Lung (tissue), 12 donors: Measurements from ENCODE around the gene STRADA. TPM values are rescaled to one million over a fixed set of nuclear protein-coding genes. Genes with fewer than 3 reads are reported as not detected.

ENCODE experiments used
- ATAC-seq: fragments of 200-7000 bp; cut with Tn5 transposase; one replicate; pipeline ENCODE4 v1.9.1; 2020; ENCODE audit warnings: moderate number of reproducible peaks; ENCODE audit not compliant: insufficient read depth, low FRiP score
- DNase-seq, 3 donors: peaks; one replicate each; pipeline ENCODE4 v3.0.0-alpha.2; 2013 to 2017
- H3K27ac ChIP-seq, 2 donors: one replicate each; pipeline ENCODE4 v1.5.1; 2013; ENCODE audit warnings: mild to moderate bottlenecking in 2 of 2, moderate library complexity in 2 of 2, control low read depth in 1 of 2, inconsistent platforms in 1 of 2, low read depth in 1 of 2, low read length in 1 of 2
- H3K27me3 ChIP-seq, 3 donors: one replicate each; pipeline ENCODE4 v1.5.1; 2013; ENCODE audit warnings: low read length in 2 of 3; ENCODE audit not compliant: control insufficient read depth in 3 of 3, insufficient read depth in 3 of 3
- H3K36me3 ChIP-seq, 4 donors: one replicate each; pipeline ENCODE4 v1.5.1; 2013; ENCODE audit warnings: low read length in 4 of 4, mild to moderate bottlenecking in 1 of 4, moderate library complexity in 1 of 4; ENCODE audit not compliant: control insufficient read depth in 4 of 4, insufficient read depth in 4 of 4
- H3K4me1 ChIP-seq, 5 donors: one replicate each; pipeline ENCODE4 v1.5.1; 2013; ENCODE audit warnings: low read length in 5 of 5, mild to moderate bottlenecking in 2 of 5, moderate library complexity in 1 of 5; ENCODE audit not compliant: control insufficient read depth in 5 of 5, insufficient read depth in 5 of 5
- H3K4me3 ChIP-seq: one replicate; pipeline ENCODE4 v1.5.1; 2013; ENCODE audit warnings: mild to moderate bottlenecking, control low read depth, moderate library complexity
- H3K9ac ChIP-seq, 2 donors: one replicate each; pipeline ENCODE4 v1.5.1; 2013; ENCODE audit warnings: low read length in 2 of 2, control low read depth in 1 of 2; ENCODE audit not compliant: insufficient read depth in 1 of 2
- H3K9me3 ChIP-seq, 4 donors: one replicate each; pipeline ENCODE4 v1.5.1; 2013; ENCODE audit warnings: low read length in 3 of 4, mild to moderate bottlenecking in 1 of 4, moderate library complexity in 1 of 4; ENCODE audit not compliant: control insufficient read depth in 4 of 4, insufficient read depth in 3 of 4
- WGBS, 2 donors: extraction: QIAGEN DNeasy Blood & Tissue Kit; methylation state at CpG; one replicate each; pipeline ENCODE4 v1.1.7; 2013; 5-methylcytosine and 5-hydroxymethylcytosine counted together
- polyA plus RNA-seq, 2 donors: library from polyadenylated mRNA; stranded (reverse); fragments of 200-250 nt; gene quantifications; one replicate each; pipeline ENCODE4 v1.2.1, GENCODE V29; 2013
- total RNA-seq, 2 donors: library from RNA; depleted of rRNA in 1 of 2; stranded (reverse); fragments of >200 nt in 1 of 2; gene quantifications; one replicate each; pipeline ENCODE4 v1.2.1, GENCODE V29; 2014 to 2021
- TF ChIP-seq, protein P1 (sequence below): IDR thresholded peaks from 2 replicates; pipeline ENCODE4 v1.5.1; 2012; ENCODE audit warnings: mild to moderate bottlenecking; ENCODE audit errors: control extremely low read depth, extremely low read depth
- donor health status: control.
- donor health status: control.
- donor health status: Bipolar disorder and iron deficiency.
- donor health status: healthy.
- donor health status: DM: yes; HTN: yes; CAD: no.

Gene STRADA
- total and polyA plus RNA-seq, 4 donors, result 20.7 to 48.8 (median 28.4) TPM

DNA sequence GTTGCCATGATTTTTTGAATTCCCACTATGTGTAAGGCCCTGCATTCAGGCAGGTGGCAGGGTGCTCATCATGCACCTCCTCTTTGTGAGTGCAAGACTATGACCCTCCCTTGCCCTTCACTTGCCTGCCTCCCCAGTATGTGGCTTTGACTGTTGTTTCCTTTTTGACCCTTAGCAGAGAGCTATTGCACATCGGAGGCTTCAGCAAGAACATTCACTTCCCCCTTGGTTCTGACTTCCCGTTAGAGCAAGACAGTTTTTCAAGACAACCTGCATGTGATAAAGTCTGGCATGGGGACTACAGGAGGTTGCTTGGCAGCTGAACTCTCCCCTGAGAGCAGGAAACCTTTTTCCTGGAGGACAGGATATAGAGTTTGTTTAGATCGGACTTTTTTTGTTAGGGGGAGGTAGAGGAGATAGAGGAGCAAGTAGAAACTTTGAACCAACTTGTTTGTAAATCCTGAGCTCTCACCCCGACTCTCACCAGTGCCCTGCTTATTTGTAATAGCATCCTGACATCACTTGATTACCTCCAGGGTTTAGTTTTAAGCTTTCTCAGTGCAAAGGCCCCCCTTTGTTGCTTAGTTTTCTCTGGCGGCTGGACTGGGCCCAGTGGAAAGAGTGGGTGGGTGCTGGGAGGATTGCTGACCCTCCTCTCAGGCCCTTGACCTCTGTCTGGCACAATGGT lies 75.9 kb downstream of the STRADA start:
- peak overlapping the region in 1 of 2 donors; percentile 71 for H3K27ac ChIP-seq

DNA sequence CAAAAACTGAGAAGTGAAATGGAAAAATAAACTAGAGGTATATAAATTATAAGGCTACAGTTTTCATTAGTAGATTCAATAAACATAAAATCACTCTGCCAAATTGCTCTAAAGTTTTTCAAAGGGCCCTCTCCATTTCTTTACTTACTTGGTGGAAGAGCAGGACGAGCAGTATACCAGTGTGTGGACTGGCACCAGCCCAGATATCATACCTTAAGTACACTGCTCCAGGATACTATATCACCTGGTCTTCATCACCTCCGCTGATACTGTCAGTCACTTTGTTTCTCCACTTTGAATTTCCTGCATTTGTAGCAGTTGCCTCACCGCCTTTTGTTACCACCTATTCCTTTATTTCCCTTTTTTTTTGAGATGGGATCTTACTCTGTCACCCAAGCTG lies 81.7 kb downstream of the STRADA start:
- DNase-seq, result no peak
- Histone ChIP-seq H3K9ac (no peak overlapping the region), H3K36me3 (peaks cover 17 to 24% (median 19%) of the 10 kb centered on the region in 4 donors), H3K27ac (no peak overlapping the region), H3K9me3 (no peaks in the 10 kb centered on the region), H3K27me3 (no peaks in the 10 kb centered on the region), H3K4me1 (peaks cover 0 to 5% (median 0%) of the 10 kb centered on the region in 5 donors), H3K4me3 (no peak overlapping the region)
- WGBS, 2 donors, result 67 to 86% methylated on average over 3 of the region's 3 CpGs
- TF ChIP-seq, protein P1, sequence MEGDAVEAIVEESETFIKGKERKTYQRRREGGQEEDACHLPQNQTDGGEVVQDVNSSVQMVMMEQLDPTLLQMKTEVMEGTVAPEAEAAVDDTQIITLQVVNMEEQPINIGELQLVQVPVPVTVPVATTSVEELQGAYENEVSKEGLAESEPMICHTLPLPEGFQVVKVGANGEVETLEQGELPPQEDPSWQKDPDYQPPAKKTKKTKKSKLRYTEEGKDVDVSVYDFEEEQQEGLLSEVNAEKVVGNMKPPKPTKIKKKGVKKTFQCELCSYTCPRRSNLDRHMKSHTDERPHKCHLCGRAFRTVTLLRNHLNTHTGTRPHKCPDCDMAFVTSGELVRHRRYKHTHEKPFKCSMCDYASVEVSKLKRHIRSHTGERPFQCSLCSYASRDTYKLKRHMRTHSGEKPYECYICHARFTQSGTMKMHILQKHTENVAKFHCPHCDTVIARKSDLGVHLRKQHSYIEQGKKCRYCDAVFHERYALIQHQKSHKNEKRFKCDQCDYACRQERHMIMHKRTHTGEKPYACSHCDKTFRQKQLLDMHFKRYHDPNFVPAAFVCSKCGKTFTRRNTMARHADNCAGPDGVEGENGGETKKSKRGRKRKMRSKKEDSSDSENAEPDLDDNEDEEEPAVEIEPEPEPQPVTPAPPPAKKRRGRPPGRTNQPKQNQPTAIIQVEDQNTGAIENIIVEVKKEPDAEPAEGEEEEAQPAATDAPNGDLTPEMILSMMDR, result no peak
- no peak for ATAC-seq

More for the DNA sequence above, 75.9 kb downstream of the STRADA start:
- no peak overlapping the region for H3K9ac ChIP-seq
- DNase-seq, result peak in 2 of 3 donors; percentile 22 to 45
- peak; percentile 66 for ATAC-seq
- 18 to 42% methylated on average over 5 of the region's 5 CpGs for WGBS, 2 donors
- H3K9me3 ChIP-seq, result no peaks in the 10 kb centered on the region
- no peak overlapping the region for H3K4me3 ChIP-seq
- H3K4me1 ChIP-seq, result peaks cover 0 to 9% (median 0%) of the 10 kb centered on the region in 5 donors
- no peaks in the 10 kb centered on the region for H3K27me3 ChIP-seq
- TF ChIP-seq, protein P1, result no peak
- peaks cover 21 to 42% (median 35%) of the 10 kb centered on the region in 4 donors for H3K36me3 ChIP-seq

DNA sequence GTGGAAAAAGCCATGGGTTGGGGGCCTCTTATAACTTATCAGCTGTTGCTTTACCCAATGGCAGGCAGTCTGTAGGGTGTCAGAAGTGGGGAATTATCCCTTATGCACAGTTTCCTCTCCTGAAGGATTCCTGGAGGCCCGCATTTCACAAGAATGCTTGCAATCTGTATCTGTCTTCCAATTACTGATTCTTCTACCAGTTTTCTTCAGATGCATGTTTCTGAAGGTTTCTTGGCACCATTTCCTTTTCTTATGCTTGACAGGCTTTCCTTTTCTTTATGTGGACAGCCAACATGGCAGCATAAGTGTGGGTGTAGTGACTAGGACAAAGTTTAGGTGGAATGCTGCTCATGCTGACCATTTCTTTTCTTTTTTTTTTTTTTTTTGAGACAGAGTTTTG lies 83.2 kb downstream of the STRADA start:
- 93 to 97% methylated on average over 1 of the region's 1 CpG for WGBS, 2 donors
- Histone ChIP-seq H3K27me3 (no peaks in the 10 kb centered on the region), H3K36me3 (peaks cover 15 to 22% (median 18%) of the 10 kb centered on the region in 4 donors), H3K27ac (no peak overlapping the region), H3K9me3 (no peaks in the 10 kb centered on the region), H3K4me1 (peaks cover 0 to 7% (median 0%) of the 10 kb centered on the region in 5 donors), H3K4me3 (no peak overlapping the region), H3K9ac (no peak overlapping the region)
- TF ChIP-seq, protein P1, result no peak
- no peak for ATAC-seq
- no peak for DNase-seq

DNA sequence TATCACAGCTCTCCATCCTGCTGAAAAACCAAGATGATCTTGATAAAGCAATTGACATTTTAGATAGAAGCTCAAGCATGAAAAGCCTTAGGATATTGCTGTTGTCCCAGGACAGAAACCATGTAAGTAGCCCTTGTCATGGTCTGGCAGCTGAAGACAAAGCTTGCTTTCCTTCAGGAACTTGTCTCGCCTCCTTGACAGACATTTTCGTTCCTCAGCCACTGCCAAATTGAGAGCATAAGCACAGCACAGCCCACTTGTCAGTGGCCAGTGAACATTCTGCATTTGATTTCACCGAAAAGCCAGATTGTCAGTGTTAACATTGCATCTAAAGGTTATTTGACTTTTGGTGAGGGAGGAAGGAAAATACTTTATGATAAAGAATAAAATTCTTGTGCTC lies 83.8 kb downstream of the STRADA start:
- peak overlapping the region in 1 of 2 donors; percentile 22 for H3K27ac ChIP-seq
- H3K9me3 ChIP-seq, result no peaks in the 10 kb centered on the region
- H3K36me3 ChIP-seq, result peaks cover 15 to 21% (median 18%) of the 10 kb centered on the region in 4 donors
- H3K27me3 ChIP-seq, result no peaks in the 10 kb centered on the region
- ATAC-seq, result no peak
- no peak for DNase-seq
- 77 to 78% methylated on average over 3 of the region's 3 CpGs for WGBS, 2 donors
- H3K9ac ChIP-seq, result no peak overlapping the region
- H3K4me3 ChIP-seq, result no peak overlapping the region
- H3K4me1 ChIP-seq, result peaks cover 0 to 8% (median 0%) of the 10 kb centered on the region in 5 donors
- TF ChIP-seq, protein P1, result no peak
